ENCODE results near the gene CD38.

The CD38 gene

DNA sequence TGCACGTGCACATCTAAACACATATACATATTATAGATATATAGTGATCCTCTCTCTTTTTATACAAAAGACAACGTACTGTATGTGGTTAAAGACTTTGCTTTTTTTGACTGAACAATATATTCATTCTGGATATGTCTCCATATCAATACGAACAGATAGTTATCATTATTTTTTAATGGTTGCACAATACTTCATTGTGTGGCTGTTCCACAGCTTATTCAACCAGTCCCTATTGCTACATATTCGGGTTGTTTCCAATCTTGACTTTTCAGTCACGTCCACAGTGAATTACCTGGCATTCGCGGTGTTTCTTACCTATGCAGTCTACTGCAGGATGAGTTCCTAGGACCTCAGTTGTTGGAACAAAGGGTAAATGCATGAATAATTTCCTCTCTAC is 107.3 kb downstream of the CD38 start:
- no peak overlapping the region for H3K9ac ChIP-seq (ENCODE audit: low read depth, low read length)
- no peaks in the 10 kb centered on the region for H3K27me3 ChIP-seq (ENCODE audit: insufficient read depth, low read length)
- WGBS: 86% methylated on average over 6 of the region's 7 CpGs
- H3K27ac ChIP-seq (ENCODE audit: low read depth, low read length): no peak overlapping the region
- H3K36me3 ChIP-seq (ENCODE audit: insufficient read depth, low read length): no peaks in the 10 kb centered on the region
- H3K9me3 ChIP-seq (ENCODE audit: insufficient read depth, low read depth, low read length): no peaks in the 10 kb centered on the region
- H3K4me3 ChIP-seq (ENCODE audit: low read length): no peak overlapping the region
- peaks cover 6% of the 10 kb centered on the region; the same call in 1 of the 2 replicates for H3K4me1 ChIP-seq (ENCODE audit: insufficient read depth, low read length)

DNA sequence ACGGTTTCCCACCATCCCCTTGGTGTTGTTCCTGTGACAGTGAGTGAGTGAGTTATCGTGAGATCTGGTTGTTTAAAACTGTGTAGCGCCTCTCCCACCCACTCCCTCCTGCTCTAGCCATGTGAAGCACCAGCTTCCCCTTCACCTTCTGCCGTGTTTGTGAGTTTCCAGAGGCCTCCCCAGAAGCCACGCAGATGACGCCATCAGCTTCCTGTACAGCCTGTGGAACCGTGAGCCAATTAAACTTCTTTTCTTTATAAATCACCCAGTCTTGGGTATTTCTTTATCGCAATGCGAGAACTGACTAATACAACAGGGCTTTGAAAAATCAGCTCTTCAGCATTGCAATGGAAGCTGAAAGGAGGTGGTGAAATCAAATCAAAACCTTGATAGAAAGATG is 110.4 kb downstream of the CD38 start:
- 97% methylated on average over 9 of the region's 9 CpGs for WGBS
- Histone ChIP-seq H3K4me1 (ENCODE audit: insufficient read depth, low read length) (peaks cover 6% of the 10 kb centered on the region; the same call in 1 of the 2 replicates), H3K9me3 (ENCODE audit: insufficient read depth, low read depth, low read length) (no peaks in the 10 kb centered on the region), H3K27me3 (ENCODE audit: insufficient read depth, low read length) (no peaks in the 10 kb centered on the region), H3K36me3 (ENCODE audit: insufficient read depth, low read length) (no peaks in the 10 kb centered on the region), H3K27ac (ENCODE audit: low read depth, low read length) (no peak overlapping the region), H3K9ac (ENCODE audit: low read depth, low read length) (no peak overlapping the region), H3K4me3 (ENCODE audit: low read length) (no peak overlapping the region)

DNA sequence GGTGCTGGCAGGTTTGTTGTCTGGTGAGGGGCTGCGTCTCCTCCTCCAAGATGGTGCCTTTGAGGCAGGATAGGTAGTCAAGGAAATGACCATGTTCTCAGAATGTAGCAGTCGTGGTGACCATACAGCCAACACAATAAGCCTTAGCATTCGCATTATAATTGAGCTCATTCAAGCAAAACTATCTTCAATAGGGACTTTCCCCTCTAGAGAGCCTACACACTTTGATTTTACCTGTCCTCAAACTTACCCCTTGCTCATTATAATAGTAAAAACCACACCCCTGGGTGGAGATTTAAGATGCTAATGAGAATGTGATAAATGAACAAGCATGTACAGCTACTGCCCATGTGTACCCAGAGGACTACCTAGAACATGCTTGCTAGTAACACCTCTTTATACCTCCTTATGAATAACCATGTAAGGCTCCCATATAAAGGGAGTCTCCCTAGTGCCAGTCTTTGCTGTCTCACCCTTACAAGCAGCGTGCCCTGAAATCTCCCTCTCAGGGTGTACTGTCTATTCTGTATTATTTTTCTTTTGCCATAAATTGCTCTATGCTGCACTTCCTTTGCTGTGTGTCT is 112.2 kb downstream of the CD38 start:
- H3K27ac ChIP-seq (ENCODE audit: low read depth, low read length): no peak overlapping the region
- no peaks in the 10 kb centered on the region; the same call in 1 of the 2 replicates for H3K4me1 ChIP-seq (ENCODE audit: insufficient read depth, low read length)
- H3K27me3 ChIP-seq (ENCODE audit: insufficient read depth, low read length): no peaks in the 10 kb centered on the region
- H3K9ac ChIP-seq (ENCODE audit: low read depth, low read length): no peak overlapping the region
- no peak overlapping the region for H3K4me3 ChIP-seq (ENCODE audit: low read length)
- H3K9me3 ChIP-seq (ENCODE audit: insufficient read depth, low read depth, low read length): no peaks in the 10 kb centered on the region
- H3K36me3 ChIP-seq (ENCODE audit: insufficient read depth, low read length): no peaks in the 10 kb centered on the region
- WGBS: 85% methylated on average over 4 of the region's 4 CpGs

DNA sequence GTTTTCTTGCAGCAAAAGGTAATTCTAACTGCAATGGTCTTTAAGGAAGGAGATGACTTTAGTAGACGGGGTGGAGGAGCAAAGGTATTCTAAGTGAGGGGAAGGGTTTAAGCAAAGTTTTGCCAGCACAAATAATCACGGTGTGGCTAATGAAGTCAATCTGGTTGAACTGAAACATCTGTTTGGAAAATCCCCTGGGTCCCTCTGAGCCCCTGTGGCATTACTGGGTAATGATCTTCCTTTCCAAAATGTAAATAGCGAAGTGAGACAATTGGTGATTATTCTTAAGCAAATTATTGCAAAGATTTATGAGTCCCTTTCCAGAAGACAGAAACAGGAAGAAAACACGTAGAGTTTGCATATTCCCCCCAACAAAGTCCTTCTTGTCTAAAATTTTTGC is 113.2 kb downstream of the CD38 start:
- 88% methylated on average over 3 of the region's 4 CpGs for WGBS
- H3K9me3 ChIP-seq (ENCODE audit: insufficient read depth, low read depth, low read length): no peaks in the 10 kb centered on the region
- H3K27me3 ChIP-seq (ENCODE audit: insufficient read depth, low read length): no peaks in the 10 kb centered on the region
- no peak overlapping the region for H3K27ac ChIP-seq (ENCODE audit: low read depth, low read length)
- no peak overlapping the region for H3K4me3 ChIP-seq (ENCODE audit: low read length)
- H3K9ac ChIP-seq (ENCODE audit: low read depth, low read length): no peak overlapping the region
- no peaks in the 10 kb centered on the region for H3K36me3 ChIP-seq (ENCODE audit: insufficient read depth, low read length)
- no peaks in the 10 kb centered on the region; the same call in 1 of the 2 replicates for H3K4me1 ChIP-seq (ENCODE audit: insufficient read depth, low read length)

DNA sequence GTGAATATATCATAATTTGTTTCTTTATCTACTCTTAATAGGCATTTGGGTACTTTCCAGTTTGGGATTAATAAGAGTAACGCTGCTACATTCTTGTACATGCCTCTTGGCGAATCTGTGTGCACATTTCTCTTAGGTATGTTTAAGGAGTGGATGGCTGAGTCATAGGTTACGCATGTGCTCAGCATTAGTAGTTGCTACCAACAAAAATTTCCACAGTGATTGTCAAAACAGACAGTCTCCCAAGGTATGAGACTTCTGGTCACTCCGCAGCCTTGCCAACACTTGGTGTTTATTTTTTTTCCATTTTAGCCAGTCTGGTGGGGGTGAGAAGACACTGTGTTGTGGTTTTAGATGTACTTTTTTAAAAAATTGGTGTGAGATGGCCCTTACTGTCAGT is 115.8 kb downstream of the CD38 start:
- H3K9ac ChIP-seq (ENCODE audit: low read depth, low read length): no peak overlapping the region
- WGBS: 96% methylated on average over 4 of the region's 4 CpGs
- no peaks in the 10 kb centered on the region for H3K9me3 ChIP-seq (ENCODE audit: insufficient read depth, low read depth, low read length)
- no peaks in the 10 kb centered on the region for H3K27me3 ChIP-seq (ENCODE audit: insufficient read depth, low read length)
- H3K27ac ChIP-seq (ENCODE audit: low read depth, low read length): no peak overlapping the region
- no peak overlapping the region for H3K4me3 ChIP-seq (ENCODE audit: low read length)
- H3K4me1 ChIP-seq (ENCODE audit: insufficient read depth, low read length): no peaks in the 10 kb centered on the region; the same call in 1 of the 2 replicates
- no peaks in the 10 kb centered on the region for H3K36me3 ChIP-seq (ENCODE audit: insufficient read depth, low read length)

DNA sequence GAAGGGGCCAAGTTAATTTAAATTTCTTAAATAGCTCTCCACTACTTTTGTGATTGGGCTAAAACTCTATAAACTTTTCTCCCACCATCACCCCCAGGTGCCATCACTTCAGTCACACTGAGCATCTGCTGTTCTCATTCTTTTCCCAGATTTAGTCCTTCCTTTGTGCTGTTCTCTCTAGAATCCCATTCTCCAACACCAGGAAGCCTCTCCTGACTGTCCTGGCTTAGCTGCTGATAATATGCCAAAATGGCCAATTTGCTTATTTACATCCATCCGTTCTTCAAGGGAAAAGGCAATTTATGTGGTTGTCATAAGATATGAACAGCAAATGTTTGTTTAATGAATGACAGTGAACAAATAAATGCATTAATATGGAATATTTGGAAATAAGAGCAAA is 116.3 kb downstream of the CD38 start:
- H3K4me3 ChIP-seq (ENCODE audit: low read length): no peak overlapping the region
- 100% methylated on average over 1 of the region's 1 CpG for WGBS
- no peak overlapping the region for H3K27ac ChIP-seq (ENCODE audit: low read depth, low read length)
- H3K27me3 ChIP-seq (ENCODE audit: insufficient read depth, low read length): no peaks in the 10 kb centered on the region
- no peaks in the 10 kb centered on the region; the same call in 1 of the 2 replicates for H3K4me1 ChIP-seq (ENCODE audit: insufficient read depth, low read length)
- H3K36me3 ChIP-seq (ENCODE audit: insufficient read depth, low read length): no peaks in the 10 kb centered on the region
- H3K9ac ChIP-seq (ENCODE audit: low read depth, low read length): no peak overlapping the region
- no peaks in the 10 kb centered on the region for H3K9me3 ChIP-seq (ENCODE audit: insufficient read depth, low read depth, low read length)

DNA sequence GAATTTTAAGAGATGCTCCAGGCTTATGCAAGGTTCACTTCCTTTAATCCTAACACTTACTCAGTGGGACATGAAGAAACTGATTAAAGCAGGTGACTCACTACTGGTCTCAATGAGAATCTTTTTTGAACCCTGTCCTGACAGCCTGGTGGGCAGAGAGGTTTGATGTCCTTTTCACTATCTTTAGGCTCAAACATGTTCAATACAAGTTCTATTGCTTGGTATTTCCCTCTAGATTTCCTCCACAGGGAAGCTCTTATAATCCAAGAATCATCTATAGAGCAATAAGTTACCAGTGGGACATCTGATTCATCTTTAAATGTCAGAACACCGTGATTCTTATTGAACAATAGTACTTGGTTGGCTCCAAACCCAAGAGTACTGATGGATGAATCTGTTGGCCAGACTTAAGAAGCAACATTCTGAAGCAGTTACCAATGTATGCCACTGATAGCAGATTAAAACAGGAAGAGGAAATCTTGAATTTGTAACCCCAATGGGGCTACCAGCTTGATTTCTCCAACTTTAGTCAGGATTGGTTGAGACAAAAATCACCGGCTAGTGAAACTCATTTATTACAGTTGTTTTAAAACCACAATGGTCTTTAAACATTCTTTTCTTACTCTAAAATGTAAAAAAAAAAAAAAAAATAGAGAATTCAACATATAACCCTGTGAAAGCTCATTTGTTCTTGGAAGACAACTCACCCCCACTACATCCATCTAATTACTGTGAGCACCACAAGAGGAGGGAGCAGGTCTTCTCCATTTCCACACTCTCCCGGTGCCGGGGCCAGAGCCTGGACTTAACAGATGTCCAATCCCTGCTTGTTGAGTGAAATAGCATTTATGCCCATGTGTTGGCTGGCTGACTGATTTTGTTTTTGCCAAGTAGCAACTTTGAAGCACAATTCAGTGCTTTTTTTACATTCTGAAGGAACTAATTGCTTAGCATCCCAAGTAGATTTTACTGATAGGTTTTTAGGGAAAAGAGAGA is 117.1 kb downstream of the CD38 start:
- Histone ChIP-seq H3K4me1 (ENCODE audit: insufficient read depth, low read length) (no peaks in the 10 kb centered on the region; the same call in 1 of the 2 replicates), H3K9ac (ENCODE audit: low read depth, low read length) (no peak overlapping the region), H3K9me3 (ENCODE audit: insufficient read depth, low read depth, low read length) (no peaks in the 10 kb centered on the region), H3K36me3 (ENCODE audit: insufficient read depth, low read length) (no peaks in the 10 kb centered on the region), H3K27me3 (ENCODE audit: insufficient read depth, low read length) (no peaks in the 10 kb centered on the region), H3K27ac (ENCODE audit: low read depth, low read length) (no peak overlapping the region), H3K4me3 (ENCODE audit: low read length) (no peak overlapping the region)
- 95% methylated on average over 4 of the region's 4 CpGs for WGBS

DNA sequence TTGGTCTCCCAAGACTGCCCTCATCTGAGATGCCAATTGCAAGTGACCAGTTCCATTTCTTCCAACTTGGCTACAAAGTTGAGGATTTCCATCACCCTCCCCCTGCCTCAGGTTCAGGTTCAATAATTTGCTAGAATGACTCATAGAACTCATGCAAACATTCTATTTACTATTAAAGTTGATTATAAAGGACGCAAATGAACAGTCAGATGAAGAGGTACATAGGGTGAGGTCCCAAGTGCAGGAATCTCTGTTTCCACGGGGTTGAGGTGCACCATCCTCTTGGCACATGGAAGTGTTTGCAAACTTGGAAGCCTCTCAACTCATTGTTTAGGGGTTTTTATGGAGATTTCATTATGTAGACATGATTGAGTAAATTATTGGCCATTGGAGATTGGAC is 119.4 kb downstream of the CD38 start:
- Histone ChIP-seq H3K27ac (ENCODE audit: low read depth, low read length) (no peak overlapping the region), H3K27me3 (ENCODE audit: insufficient read depth, low read length) (no peaks in the 10 kb centered on the region), H3K9ac (ENCODE audit: low read depth, low read length) (no peak overlapping the region), H3K4me3 (ENCODE audit: low read length) (no peak overlapping the region), H3K36me3 (ENCODE audit: insufficient read depth, low read length) (no peaks in the 10 kb centered on the region), H3K9me3 (ENCODE audit: insufficient read depth, low read depth, low read length) (no peaks in the 10 kb centered on the region), H3K4me1 (ENCODE audit: insufficient read depth, low read length) (no peaks in the 10 kb centered on the region; the same call in 1 of the 2 replicates)
- WGBS: 93% methylated on average over 2 of the region's 2 CpGs

DNA sequence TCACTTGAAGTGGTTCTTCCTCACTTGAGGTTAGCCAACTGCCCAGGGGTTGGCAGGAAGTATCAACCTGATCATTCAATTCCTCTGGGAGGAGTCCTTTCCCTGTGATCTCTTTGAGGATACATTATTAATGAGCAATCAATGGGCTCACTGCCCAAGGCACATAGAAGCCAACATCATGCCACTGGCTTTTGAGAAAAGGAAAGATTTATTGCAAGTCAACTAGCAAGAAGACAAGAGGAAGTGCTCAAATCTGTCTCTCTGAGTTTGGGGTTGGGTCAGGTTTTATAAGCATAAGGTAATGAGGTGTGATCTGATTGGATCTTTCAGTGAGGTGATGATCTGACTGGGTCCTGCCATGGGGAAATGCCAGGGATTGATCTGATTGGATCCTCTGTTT is 120.8 kb downstream of the CD38 start:
- no peak overlapping the region for H3K4me3 ChIP-seq (ENCODE audit: low read length)
- no peak overlapping the region for H3K27ac ChIP-seq (ENCODE audit: low read depth, low read length)
- H3K9ac ChIP-seq (ENCODE audit: low read depth, low read length): no peak overlapping the region
- no peaks in the 10 kb centered on the region for H3K27me3 ChIP-seq (ENCODE audit: insufficient read depth, low read length)
- H3K4me1 ChIP-seq (ENCODE audit: insufficient read depth, low read length): no peaks in the 10 kb centered on the region; the same call in 1 of the 2 replicates
- H3K36me3 ChIP-seq (ENCODE audit: insufficient read depth, low read length): no peaks in the 10 kb centered on the region
- H3K9me3 ChIP-seq (ENCODE audit: insufficient read depth, low read depth, low read length): no peaks in the 10 kb centered on the region

DNA sequence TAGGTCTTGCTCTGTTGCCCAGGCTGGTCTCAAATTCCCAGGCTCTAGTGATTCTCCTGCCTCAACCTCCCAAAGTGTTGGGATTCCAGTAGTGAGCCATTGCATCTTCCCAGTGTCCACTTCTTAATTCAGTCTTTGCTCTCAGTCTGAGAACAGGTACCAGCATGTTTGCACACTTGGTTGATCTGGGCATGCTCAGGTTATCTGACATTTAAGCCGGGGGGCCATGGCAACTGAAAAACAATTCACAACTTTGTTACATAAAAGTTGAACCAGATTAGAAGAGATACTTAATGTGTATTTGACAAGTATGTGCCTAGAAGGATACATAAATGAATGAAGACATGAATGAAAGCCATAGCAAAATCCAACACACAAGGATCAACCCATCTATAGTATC is 121.4 kb downstream of the CD38 start:
- no peak overlapping the region for H3K27ac ChIP-seq (ENCODE audit: low read depth, low read length)

DNA sequence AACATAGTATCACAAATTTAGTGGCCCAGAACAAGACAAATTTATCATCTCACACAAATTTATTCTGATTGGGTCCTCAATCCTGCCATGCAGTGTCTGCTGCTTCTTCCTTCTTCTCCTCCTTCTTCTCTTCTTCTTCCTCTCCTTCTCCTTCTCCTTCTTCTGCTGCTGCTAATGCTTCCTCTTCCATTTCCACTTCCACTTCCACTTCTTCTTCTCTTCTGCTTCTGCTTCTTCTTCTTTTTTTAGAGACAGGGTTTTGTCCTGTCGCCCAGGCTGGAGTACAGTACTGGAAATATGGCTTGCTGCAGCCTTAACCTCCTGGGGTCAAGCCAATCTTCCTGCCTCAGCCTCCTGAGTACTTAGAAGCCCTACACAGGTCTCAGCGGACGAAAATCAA is 122.9 kb downstream of the CD38 start:
- Histone ChIP-seq H3K9me3 (ENCODE audit: insufficient read depth, low read depth, low read length) (peaks cover 15% of the 10 kb centered on the region), H3K27me3 (ENCODE audit: insufficient read depth, low read length) (no peaks in the 10 kb centered on the region), H3K4me3 (ENCODE audit: low read length) (no peak overlapping the region), H3K36me3 (ENCODE audit: insufficient read depth, low read length) (no peaks in the 10 kb centered on the region), H3K9ac (ENCODE audit: low read depth, low read length) (no peak overlapping the region), H3K27ac (ENCODE audit: low read depth, low read length) (no peak overlapping the region), H3K4me1 (ENCODE audit: insufficient read depth, low read length) (no peaks in the 10 kb centered on the region)
- WGBS: 91% methylated on average over 3 of the region's 3 CpGs

More for the DNA sequence above, 121.4 kb downstream of the CD38 start:
- H3K36me3 ChIP-seq (ENCODE audit: insufficient read depth, low read length): no peaks in the 10 kb centered on the region
- H3K4me3 ChIP-seq (ENCODE audit: low read length): no peak overlapping the region
- no peak overlapping the region for H3K9ac ChIP-seq (ENCODE audit: low read depth, low read length)
- WGBS: 96% methylated on average over 1 of the region's 1 CpG
- no peaks in the 10 kb centered on the region for H3K27me3 ChIP-seq (ENCODE audit: insufficient read depth, low read length)
- H3K9me3 ChIP-seq (ENCODE audit: insufficient read depth, low read depth, low read length): peaks cover 3% of the 10 kb centered on the region; the same call in 1 of the 2 replicates
- H3K4me1 ChIP-seq (ENCODE audit: insufficient read depth, low read length): no peaks in the 10 kb centered on the region; the same call in 1 of the 2 replicates
